SU-DHL-6 (cell line): ENCODE measurements around the gene SMIM30.

ENCODE experiments used
- H2AFZ ChIP-seq: fragments of 200-600 bp; sonication (generic); 2 replicates; pipeline ENCODE4 v1.6.1; 2014; ENCODE audit warnings: low read depth, mild to moderate bottlenecking, moderate library complexity, mixed read lengths, antibody characterized with exemption, low read length; ENCODE audit not compliant: severe bottlenecking
- H3F3A ChIP-seq: fragments of 200-600 bp; shearing (Covaris generic); 2 replicates; pipeline ENCODE4 v1.6.0; 2016; ENCODE audit warnings: antibody characterized with exemption, mild to moderate bottlenecking; ENCODE audit not compliant: insufficient read depth
- H3K27ac ChIP-seq: fragments of 200-600 bp; sonication (generic); 2 replicates; pipeline ENCODE4 v1.5.1; 2016; ENCODE audit warnings: low read depth, mild to moderate bottlenecking, low read length, moderate library complexity, mixed read lengths
- H3K27me3 ChIP-seq: fragments of 200-600 bp; sonication (generic), shearing (Covaris generic); 2 replicates; pipeline ENCODE4 v1.6.0; 2014; ENCODE audit warnings: mild to moderate bottlenecking, low read length
- H3K36me3 ChIP-seq: fragments of 200-600 bp; sonication (generic); 2 replicates; pipeline ENCODE4 v1.6.1; 2014; ENCODE audit warnings: mild to moderate bottlenecking, low read length, mixed read lengths
- H3K4me2 ChIP-seq: fragments of 300-600, 200-600 bp; shearing (Covaris generic), sonication (generic); 2 replicates; pipeline ENCODE4 v1.6.0; 2014; ENCODE audit warnings: low read length, low read depth, mild to moderate bottlenecking; ENCODE audit not compliant: poor library complexity, severe bottlenecking
- H3K4me3 ChIP-seq: fragments of 200-600 bp; sonication (generic); 2 replicates; pipeline ENCODE4 v1.5.1; 2014; ENCODE audit warnings: antibody characterized with exemption, low read length, mild to moderate bottlenecking, mixed read lengths; ENCODE audit not compliant: insufficient read depth, poor library complexity, severe bottlenecking
- H3K79me2 ChIP-seq: fragments of 200-600 bp; sonication (generic); 2 replicates; pipeline ENCODE4 v1.6.1; 2014; ENCODE audit warnings: mild to moderate bottlenecking, low read length, moderate library complexity; ENCODE audit not compliant: insufficient read depth
- H3K9ac ChIP-seq: fragments of 200-600 bp; sonication (generic); 2 replicates; pipeline ENCODE4 v1.7.0; 2014; ENCODE audit warnings: mild to moderate bottlenecking, low read length
- H3K9me2 ChIP-seq: fragments of 200-600 bp; sonication (generic); replicated peaks from 2 replicates; pipeline ENCODE4 v1.6.1; 2014; ENCODE audit warnings: low read length; ENCODE audit not compliant: insufficient read depth
- H3K9me3 ChIP-seq: fragments of 200-600 bp; sonication (generic); 2 replicates; pipeline ENCODE4 v1.6.1; 2014; ENCODE audit warnings: low read length, mixed read lengths; ENCODE audit not compliant: insufficient read depth
- H4K20me1 ChIP-seq: fragments of 200-600 bp; sonication (generic); 2 replicates; pipeline ENCODE4 v1.6.1; 2014; ENCODE audit warnings: low read depth, mild to moderate bottlenecking, antibody characterized with exemption, low read length, moderate library complexity, mixed read lengths
- EZH2phosphoT487 ChIP-seq: fragments of 200-600 bp; sonication (generic), shearing (Covaris generic); conservative IDR thresholded peaks from 2 replicates; pipeline ENCODE4 v1.6.1; 2018; ENCODE audit warnings: mild to moderate bottlenecking, antibody characterized with exemption, low read length, moderate library complexity, mixed read lengths
- TF ChIP-seq, protein P1 (sequence below): fragments of 200-600 bp; sonication (generic); IDR thresholded peaks from one replicate; pipeline ENCODE4 v1.5.1; 2017; ENCODE audit warnings: antibody characterized with exemption, mild to moderate bottlenecking, low read length, moderate library complexity; ENCODE audit not compliant: insufficient read depth, poor library complexity, severe bottlenecking

SMIM30 gene

GRCh38 chr7:113094517-113095249 lies 23.7 kb downstream of the SMIM30 start:
- no peaks in the 10 kb centered on the region for H4K20me1 ChIP-seq
- H3K27ac ChIP-seq: no peak overlapping the region
- H3K4me2 ChIP-seq: no peak overlapping the region
- H3K9ac ChIP-seq: no peak overlapping the region
- no peak overlapping the region for H3K4me3 ChIP-seq
- H3K36me3 ChIP-seq: no peaks in the 10 kb centered on the region
- no peaks in the 10 kb centered on the region for H3K9me2 ChIP-seq
- no peak overlapping the region for H2AFZ ChIP-seq
- no peaks in the 10 kb centered on the region for H3K27me3 ChIP-seq
- H3F3A ChIP-seq: no peaks in the 10 kb centered on the region
- no peaks in the 10 kb centered on the region for H3K79me2 ChIP-seq
- TF ChIP-seq EZH2phosphoT487: no peak
- TF ChIP-seq, protein P1, sequence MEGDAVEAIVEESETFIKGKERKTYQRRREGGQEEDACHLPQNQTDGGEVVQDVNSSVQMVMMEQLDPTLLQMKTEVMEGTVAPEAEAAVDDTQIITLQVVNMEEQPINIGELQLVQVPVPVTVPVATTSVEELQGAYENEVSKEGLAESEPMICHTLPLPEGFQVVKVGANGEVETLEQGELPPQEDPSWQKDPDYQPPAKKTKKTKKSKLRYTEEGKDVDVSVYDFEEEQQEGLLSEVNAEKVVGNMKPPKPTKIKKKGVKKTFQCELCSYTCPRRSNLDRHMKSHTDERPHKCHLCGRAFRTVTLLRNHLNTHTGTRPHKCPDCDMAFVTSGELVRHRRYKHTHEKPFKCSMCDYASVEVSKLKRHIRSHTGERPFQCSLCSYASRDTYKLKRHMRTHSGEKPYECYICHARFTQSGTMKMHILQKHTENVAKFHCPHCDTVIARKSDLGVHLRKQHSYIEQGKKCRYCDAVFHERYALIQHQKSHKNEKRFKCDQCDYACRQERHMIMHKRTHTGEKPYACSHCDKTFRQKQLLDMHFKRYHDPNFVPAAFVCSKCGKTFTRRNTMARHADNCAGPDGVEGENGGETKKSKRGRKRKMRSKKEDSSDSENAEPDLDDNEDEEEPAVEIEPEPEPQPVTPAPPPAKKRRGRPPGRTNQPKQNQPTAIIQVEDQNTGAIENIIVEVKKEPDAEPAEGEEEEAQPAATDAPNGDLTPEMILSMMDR: no peak
- no peaks in the 10 kb centered on the region for H3K9me3 ChIP-seq

GRCh38 chr7:113093561-113093960 lies 24.8 kb downstream of the SMIM30 start:
- no peak for TF ChIP-seq EZH2phosphoT487
- TF ChIP-seq, protein P1: no peak
- Histone ChIP-seq H3K36me3 (no peaks in the 10 kb centered on the region), H4K20me1 (no peaks in the 10 kb centered on the region), H3K9me2 (no peaks in the 10 kb centered on the region), H2AFZ (no peak overlapping the region), H3K79me2 (no peaks in the 10 kb centered on the region), H3K4me2 (no peak overlapping the region), H3F3A (no peaks in the 10 kb centered on the region), H3K27me3 (no peaks in the 10 kb centered on the region), H3K4me3 (no peak overlapping the region), H3K9me3 (no peaks in the 10 kb centered on the region), H3K27ac (no peak overlapping the region), H3K9ac (no peak overlapping the region)

- no peak overlapping the region for H3K27ac ChIP-seq
- H3K4me3 ChIP-seq: no peak overlapping the region
- H3K79me2 ChIP-seq: no peaks in the 10 kb centered on the region
- no peak for TF ChIP-seq EZH2phosphoT487
- TF ChIP-seq, protein P1: no peak
- no peaks in the 10 kb centered on the region for H3F3A ChIP-seq
- no peak overlapping the region for H3K4me2 ChIP-seq
- no peaks in the 10 kb centered on the region for H3K9me3 ChIP-seq
- no peaks in the 10 kb centered on the region for H3K27me3 ChIP-seq
- no peak overlapping the region for H2AFZ ChIP-seq
- no peaks in the 10 kb centered on the region for H3K36me3 ChIP-seq
- H3K9ac ChIP-seq: no peak overlapping the region
- no peaks in the 10 kb centered on the region for H3K9me2 ChIP-seq
- no peaks in the 10 kb centered on the region for H4K20me1 ChIP-seq
Observed at GRCh38 chr7:113092762-113093161, 25.6 kb downstream of the SMIM30 start.
